GM12801 (cell line): Measurements from ENCODE around the gene ITPR3.

Experiments used
- CTCF ChIP-seq: IDR thresholded peaks from one replicate; pipeline ENCODE4 v1.5.1; 2011; ENCODE audit warnings: control low read depth; ENCODE audit not compliant: insufficient read length; ENCODE audit errors: extremely low read depth

ITPR3 gene

DNA sequence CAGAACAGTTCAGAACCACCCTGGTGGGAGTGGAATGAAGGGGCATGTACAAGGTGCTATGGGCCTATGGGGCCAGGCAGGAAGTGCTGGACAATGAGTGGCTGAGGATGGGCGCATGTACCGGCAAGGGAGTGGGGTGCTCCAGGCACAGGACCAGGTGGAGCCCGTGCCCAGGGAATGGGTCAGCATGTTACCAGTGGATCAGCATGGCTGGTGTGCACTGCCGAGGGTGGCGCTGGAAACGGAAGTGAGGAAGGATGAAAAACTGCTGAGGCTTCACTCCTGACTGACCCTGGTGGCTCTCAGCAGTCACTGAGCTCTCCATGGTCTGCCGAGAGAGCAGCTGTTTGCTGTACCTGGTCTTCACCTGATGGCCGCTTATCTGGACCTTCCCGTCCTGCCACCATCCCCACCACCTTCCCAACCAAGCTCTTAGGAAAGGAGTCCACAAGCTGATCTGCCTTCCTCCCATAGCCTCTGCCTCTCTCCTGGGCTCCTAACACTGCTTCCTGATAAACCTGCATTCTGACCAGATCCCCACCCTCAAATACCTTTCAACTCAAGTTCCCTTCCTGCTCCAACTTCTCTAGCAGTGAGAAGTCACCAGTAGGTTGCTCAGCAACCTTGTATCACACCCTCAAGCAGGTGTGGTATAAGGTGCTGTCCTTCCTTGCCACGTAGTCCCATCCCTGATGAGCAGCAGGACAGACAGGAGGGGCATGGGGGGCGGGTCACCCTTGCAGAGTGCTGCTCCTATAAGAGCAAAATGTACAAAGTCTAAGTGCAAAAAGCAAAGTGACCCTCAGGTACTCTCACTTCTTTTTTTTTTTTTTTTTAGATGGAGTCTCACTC lies 83.3 kb downstream of the ITPR3 start:
- no peak for TF ChIP-seq CTCF

DNA sequence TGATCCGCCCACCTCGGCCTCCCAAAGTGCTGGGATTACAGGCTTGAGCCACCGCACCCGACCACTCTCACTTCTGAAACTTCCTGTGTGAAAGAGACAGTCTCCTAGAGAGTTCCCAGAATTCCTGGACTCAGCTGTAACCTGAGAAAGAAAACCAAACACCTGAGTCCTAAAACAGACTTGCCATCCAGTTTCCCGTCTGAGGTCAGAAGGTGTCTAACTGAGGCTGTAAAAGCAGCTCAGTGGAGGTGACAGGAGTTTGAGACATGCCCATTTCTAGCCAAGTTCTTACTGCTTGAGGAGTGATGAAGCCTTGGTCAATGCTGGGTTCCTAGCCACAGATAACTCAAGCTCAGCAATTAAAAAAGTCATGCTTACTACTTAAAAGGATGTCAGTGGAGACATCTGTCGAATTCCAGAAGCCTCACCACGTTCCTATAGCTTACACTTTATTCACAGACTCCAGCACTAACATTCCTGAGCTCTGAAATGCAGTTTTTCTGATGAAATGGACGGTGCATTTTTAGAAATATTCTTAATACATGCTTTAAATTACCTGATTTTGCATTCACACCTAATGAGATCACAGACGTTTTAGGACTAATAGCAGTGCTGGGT lies 84.3 kb downstream of the ITPR3 start:
- no peak for TF ChIP-seq CTCF

DNA sequence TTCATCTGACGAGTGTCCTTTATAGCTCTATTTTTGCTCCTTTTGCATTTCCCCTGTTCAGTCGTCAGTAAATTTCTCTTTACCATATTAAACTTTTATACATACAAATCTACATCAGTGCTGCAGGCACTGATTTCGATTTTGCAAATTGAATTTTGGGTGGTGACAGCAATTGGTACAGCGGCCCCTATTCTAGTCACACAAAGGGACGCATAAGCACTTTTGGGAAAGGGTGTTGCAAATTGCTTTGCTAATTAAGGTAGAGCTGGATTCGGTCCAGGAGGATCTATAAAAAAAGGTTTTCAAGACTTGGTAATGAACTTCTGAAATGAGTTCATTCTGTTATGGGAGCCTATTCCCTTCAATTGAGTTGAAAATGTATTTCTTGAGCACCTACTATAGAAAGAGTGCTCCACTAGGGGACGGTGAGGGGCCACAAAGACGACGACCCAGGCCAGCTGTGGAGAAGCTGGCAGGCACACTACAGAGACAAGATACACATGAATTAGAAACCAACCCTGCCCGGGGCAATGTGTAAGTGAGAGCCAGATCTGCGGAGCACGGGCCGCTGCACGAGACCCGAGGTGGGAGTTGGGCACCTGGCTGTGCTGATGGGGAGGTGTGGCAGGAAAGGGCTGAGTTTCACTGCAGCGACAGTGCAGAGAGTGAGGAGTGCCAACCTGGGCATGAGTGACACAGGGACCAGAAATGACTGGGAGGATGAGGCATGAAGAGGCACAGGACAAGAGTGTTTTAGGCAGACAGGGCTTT lies 85.0 kb downstream of the ITPR3 start:
- no peak for TF ChIP-seq CTCF

GRCh38 chr6:33707771-33708170 lies 86.6 kb downstream of the ITPR3 start:
- no peak for TF ChIP-seq CTCF

DNA sequence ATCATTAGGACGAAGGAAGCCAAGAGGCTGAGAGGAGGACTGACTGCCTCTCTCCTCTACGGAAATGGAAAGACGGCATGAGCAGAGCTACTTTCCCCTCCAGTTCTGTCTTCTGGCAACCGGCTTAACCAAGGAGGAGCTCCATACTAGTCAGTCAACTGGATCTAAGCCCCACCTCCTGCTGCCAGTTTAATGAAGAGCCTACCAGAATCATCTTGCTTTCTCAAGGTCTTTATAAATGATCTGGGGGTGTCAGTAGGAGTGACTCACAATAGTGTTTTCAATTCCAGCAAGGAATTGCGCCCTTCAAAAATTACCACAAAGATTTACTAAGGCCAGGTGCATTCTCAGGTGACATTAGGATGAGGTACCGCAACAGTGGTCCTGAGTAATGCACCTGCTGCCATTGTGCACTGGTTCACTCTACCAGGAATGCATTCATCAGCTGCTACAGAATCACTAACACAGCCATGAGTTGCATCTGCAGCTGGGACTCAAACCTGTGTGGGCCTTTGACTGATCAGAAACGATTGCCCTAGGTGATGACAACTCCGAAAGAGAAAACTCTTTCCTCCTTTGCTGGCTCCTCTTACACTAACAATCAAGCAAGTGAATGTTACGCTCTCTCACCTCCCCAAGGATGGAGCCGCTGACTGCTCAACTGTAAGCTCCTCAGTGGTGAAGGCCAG lies 87.5 kb downstream of the ITPR3 start:
- no peak for TF ChIP-seq CTCF

- no peak for TF ChIP-seq CTCF
Observed at GRCh38 chr6:33709605-33710295, 88.6 kb downstream of the ITPR3 start.
